Measurements from ENCODE around the gene RBM17.

RBM17 gene

GRCh38 chr10:6065835-6066234 lies 23.0 kb upstream of the RBM17 start:
- no peak for DNase-seq (ENCODE audit: low spot score)
- TF ChIP-seq, protein P1, sequence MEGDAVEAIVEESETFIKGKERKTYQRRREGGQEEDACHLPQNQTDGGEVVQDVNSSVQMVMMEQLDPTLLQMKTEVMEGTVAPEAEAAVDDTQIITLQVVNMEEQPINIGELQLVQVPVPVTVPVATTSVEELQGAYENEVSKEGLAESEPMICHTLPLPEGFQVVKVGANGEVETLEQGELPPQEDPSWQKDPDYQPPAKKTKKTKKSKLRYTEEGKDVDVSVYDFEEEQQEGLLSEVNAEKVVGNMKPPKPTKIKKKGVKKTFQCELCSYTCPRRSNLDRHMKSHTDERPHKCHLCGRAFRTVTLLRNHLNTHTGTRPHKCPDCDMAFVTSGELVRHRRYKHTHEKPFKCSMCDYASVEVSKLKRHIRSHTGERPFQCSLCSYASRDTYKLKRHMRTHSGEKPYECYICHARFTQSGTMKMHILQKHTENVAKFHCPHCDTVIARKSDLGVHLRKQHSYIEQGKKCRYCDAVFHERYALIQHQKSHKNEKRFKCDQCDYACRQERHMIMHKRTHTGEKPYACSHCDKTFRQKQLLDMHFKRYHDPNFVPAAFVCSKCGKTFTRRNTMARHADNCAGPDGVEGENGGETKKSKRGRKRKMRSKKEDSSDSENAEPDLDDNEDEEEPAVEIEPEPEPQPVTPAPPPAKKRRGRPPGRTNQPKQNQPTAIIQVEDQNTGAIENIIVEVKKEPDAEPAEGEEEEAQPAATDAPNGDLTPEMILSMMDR (IDR thresholded peaks at IDR 0.05; ENCODE audit: extremely low read depth, missing control alignments): no peak

DNA sequence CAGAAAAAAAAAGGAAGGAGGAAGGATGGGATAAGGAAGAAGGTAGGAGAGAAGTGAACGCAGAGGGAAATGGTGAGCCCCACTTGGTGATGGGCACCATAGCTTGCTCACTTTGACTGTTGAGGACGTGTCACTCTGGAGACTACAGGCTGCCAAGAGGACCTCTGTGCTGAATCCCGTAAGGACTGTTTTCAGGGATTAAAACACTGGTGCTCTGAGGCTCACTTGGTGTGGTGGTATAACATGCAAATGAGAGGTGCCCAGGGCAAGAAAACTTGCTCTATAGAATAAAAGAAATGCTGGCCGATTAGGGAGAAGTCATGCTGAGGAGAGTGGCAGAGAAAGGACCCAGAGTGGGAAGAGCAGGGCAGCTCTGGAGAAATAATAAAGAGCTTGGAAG lies 21.4 kb upstream of the RBM17 start:
- TF ChIP-seq, protein P1 (IDR thresholded peaks at IDR 0.05; ENCODE audit: extremely low read depth, missing control alignments): no peak
- no peak for DNase-seq (ENCODE audit: low spot score)

DNA sequence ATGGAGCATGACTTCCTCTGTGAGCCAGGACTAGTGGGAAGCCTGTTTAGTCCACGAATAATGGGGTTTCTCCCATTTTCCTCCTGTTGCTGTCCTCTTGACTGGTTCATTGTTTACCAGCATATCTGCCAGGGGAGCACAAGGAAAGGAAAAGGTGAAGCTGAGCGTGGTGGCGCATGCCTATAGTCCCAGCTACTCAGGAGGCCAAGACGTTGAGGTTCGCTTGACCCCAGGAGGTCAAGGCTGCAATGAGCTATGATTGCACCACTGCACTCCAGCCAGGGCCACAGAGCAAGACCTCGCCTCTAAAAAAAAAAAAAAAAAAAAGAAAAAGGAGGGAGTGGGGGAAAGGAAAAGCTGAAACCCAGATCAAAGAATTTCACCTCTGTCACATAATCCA lies 20.8 kb upstream of the RBM17 start:
- TF ChIP-seq, protein P1 (IDR thresholded peaks at IDR 0.05; ENCODE audit: extremely low read depth, missing control alignments): no peak

DNA sequence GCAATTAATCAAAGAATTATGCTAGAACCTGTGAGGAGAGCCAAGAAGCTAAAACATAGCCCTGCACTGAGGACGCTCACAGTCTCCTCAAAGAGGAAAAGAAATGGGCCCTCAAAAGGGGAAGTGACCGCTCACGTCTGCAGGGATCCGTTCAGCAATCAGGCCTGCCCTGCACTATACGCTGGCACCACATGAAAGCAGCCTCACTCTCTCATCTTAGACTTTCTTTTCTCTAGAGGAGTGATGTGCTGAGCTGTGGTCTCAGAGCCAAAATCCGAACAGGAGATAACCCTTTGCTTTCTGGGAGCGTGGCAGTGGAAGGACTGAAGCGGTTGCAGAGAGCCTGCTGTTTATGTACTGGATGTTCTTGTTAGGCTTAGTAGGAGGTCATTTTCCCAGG lies 20.4 kb upstream of the RBM17 start:
- DNase-seq (ENCODE audit: low spot score): peak; percentile 42
- TF ChIP-seq, protein P1 (IDR thresholded peaks at IDR 0.05; ENCODE audit: extremely low read depth, missing control alignments): no peak

More for the DNA sequence above, 20.8 kb upstream of the RBM17 start:
- DNase-seq (ENCODE audit: low spot score): no peak

GRCh38 chr10:6069081-6069931 lies 19.5 kb upstream of the RBM17 start:
- no peak for DNase-seq (ENCODE audit: low spot score)
- TF ChIP-seq, protein P1 (IDR thresholded peaks at IDR 0.05; ENCODE audit: extremely low read depth, missing control alignments): no peak

GRCh38 chr10:6070660-6071059 lies 18.2 kb upstream of the RBM17 start:
- TF ChIP-seq, protein P1 (IDR thresholded peaks at IDR 0.05; ENCODE audit: extremely low read depth, missing control alignments): no peak
- no peak for DNase-seq (ENCODE audit: low spot score)
